ENCODE results near the gene SLC9A3. TPM values are rescaled to one million over a fixed set of nuclear protein-coding genes. Genes with fewer than 3 reads are reported as not detected.
A peak's percentile ranks its signal among the peaks of the same experiment; 100 is the strongest.

The SLC9A3 gene
- total and polyA plus RNA-seq, 2 of the 13 experiments (the other 11 are each of a cell fraction or from before 2014, with no cell fraction given) = 1.5 to 1.8 TPM

GRCh38 chr5:533243-533954 lies 9.2 kb upstream of the SLC9A3 start:
- peak; percentile 27 for ATAC-seq
- WGBS (ENCODE audit: low lambda C conversion rate) = 0% methylated on average over 7 of the region's 24 CpGs
- Histone ChIP-seq H3K79me2 (ENCODE audit: insufficient read depth, low read length) (no peaks in the 10 kb centered on the region), H3K4me1 (ENCODE audit: insufficient read depth, low read length) (peaks cover 66% of the 10 kb centered on the region), H3K4me2 (ENCODE audit: low read depth, low read length) (peak overlapping the region; percentile 65), H3K36me3 (replicated peaks in 1 of 2; ENCODE audit: control insufficient read depth in 1 of 2, insufficient read depth in 2 of 2, low read length in 2 of 2) (no peaks in the 10 kb centered on the region), H3K27me3 (ENCODE audit: control insufficient read depth in 1 of 2, insufficient read depth in 2 of 2, low read length in 2 of 2) (peaks cover 8 to 31% of the 10 kb centered on the region in 2 experiments; a peak in 4 of 5 replicates), H3K9me3 (ENCODE audit: low read length) (no peaks in the 10 kb centered on the region), H3K9ac (ENCODE audit: insufficient read depth, low read depth, low read length) (peak overlapping the region; percentile 11; the same call in 1 of the 2 replicates), H3K4me3 (replicated peaks in 1 of 3; ENCODE audit: insufficient read depth in 1 of 3, low read depth in 2 of 3, low read length in 3 of 3) (peak overlapping the region in 2 of 3 experiments; percentile 20 to 57; a peak in 4 of 6 replicates), H4K20me1 (ENCODE audit: insufficient read depth, low read length) (no peaks in the 10 kb centered on the region), H3K27ac (ENCODE audit: extremely low read length, insufficient read depth, low read length) (peak overlapping the region; percentile 39), H2AFZ (ENCODE audit: low read length) (no peak overlapping the region)
- no TSS peak for BruUV-seq (replicated peaks)
- no peak for FAIRE-seq
- no peak for DNase-seq (ENCODE audit: low spot score)
- POLR2A ChIA-PET = interaction anchor here (1.3 kb wide), 1 partner anchor 59 kb away, joined by 3 read pairs; no protein-coding TSS in a partner anchor
- CTCF ChIA-PET (ENCODE audit: low intra/inter-chr PET ratio, low total read pairs) = no interaction called here
- in situ Hi-C loops (cut with HindIII; ENCODE audit: extremely low pct_ligation_motif_present, low pct_unique_long_range_greater_than_20kb) = no loop called here
- intact Hi-C loops (cut with micrococcal nuclease; ENCODE audit: unreplicated experiment) = loop anchor here (10.0 kb wide), 1 partner anchor 81 kb away; the partner anchor contains the start of gene CEP72
- TF ChIP-seq ZNF407 (CRISPR knock-in tag; IDR thresholded peaks at IDR 0.05; ENCODE audit: not compliant biosample characterization) = no peak
- no peak for TF ChIP-seq ZNF710 (CRISPR knock-in tag; IDR thresholded peaks at IDR 0.05; ENCODE audit: borderline replicate concordance)
- no peak for TF ChIP-seq TMF1 (CRISPR knock-in tag; IDR thresholded peaks at IDR 0.05; ENCODE audit: low read depth)
- no peak for TF ChIP-seq HNF1B (CRISPR knock-in tag; IDR thresholded peaks at IDR 0.05)
- no peak for TF ChIP-seq SATB2 (CRISPR knock-in tag; IDR thresholded peaks at IDR 0.05)
- TF ChIP-seq ZNF12 (CRISPR knock-in tag; IDR thresholded peaks at IDR 0.05) = no peak
- 0 out of 2 replicates have a peak, but pooled peaks have one; percentile 12 for TF ChIP-seq GMEB1 (CRISPR knock-in tag; IDR thresholded peaks at IDR 0.05; ENCODE audit: borderline replicate concordance)

All from HepG2 (cell line).